H1 (cell line): ENCODE results near the gene GRM8.

Experiments used
- CHD1 ChIP-seq: IDR thresholded peaks from 2 replicates; pipeline ENCODE4 v1.6.1; 2012; ENCODE audit warnings: low read depth, low read length, improper control_type of control experiment
- EP300 ChIP-seq, 2 experiments: IDR thresholded peaks; 1 replicate in 1 of 2; 2 replicates in 1 of 2; pipeline ENCODE4 v1.6.1; 2011 to 2012; ENCODE audit warnings: low read depth in 2 of 2, low read length in 2 of 2, mild to moderate bottlenecking in 2 of 2, borderline replicate concordance in 1 of 2, inconsistent platforms in 1 of 2, moderate library complexity in 1 of 2
- GTF2F1 ChIP-seq: IDR thresholded peaks from 2 replicates; pipeline ENCODE4 v1.6.1; 2012; ENCODE audit warnings: low read depth, low read length, improper control_type of control experiment, borderline replicate concordance
- KDM1A ChIP-seq: fragments of 200-600, 300-600 bp; sonication (generic); IDR thresholded peaks from 2 replicates; pipeline ENCODE4 v1.7.1; 2016; ENCODE audit warnings: mild to moderate bottlenecking, low read length, borderline replicate concordance
- POLR2A ChIP-seq, 2 experiments: IDR thresholded peaks; 1 replicate in 1 of 2; 2 replicates in 1 of 2; pipeline ENCODE4 v1.6.1; 2011; ENCODE audit warnings: low read depth in 2 of 2, low read length in 2 of 2, mild to moderate bottlenecking in 2 of 2; ENCODE audit errors: control extremely low read depth in 1 of 2
- SAP30 ChIP-seq: fragments of 300-600 bp; sonication (generic); IDR thresholded peaks from 2 replicates; pipeline ENCODE4 v1.7.1; 2012; ENCODE audit warnings: low read length, moderate library complexity, mild to moderate bottlenecking, inconsistent platforms; ENCODE audit not compliant: insufficient read depth, insufficient replicate concordance
- SRF ChIP-seq: IDR thresholded peaks from 2 replicates; pipeline ENCODE4 v1.6.1; 2011; ENCODE audit warnings: mild to moderate bottlenecking, low read depth, low read length, moderate library complexity
- ZNF274 ChIP-seq: IDR thresholded peaks from 2 replicates; pipeline ENCODE4 v1.7.0; 2012; ENCODE audit warnings: low read length, borderline replicate concordance; ENCODE audit errors: extremely low read depth
- TF ChIP-seq, protein P1 (sequence below), 3 experiments: IDR thresholded peaks; 1 replicate in 2 of 3; 2 replicates in 1 of 3; pipeline versions ENCODE4 v1.5.1 to v1.6.1; 2011; ENCODE audit warnings: low read length in 3 of 3, mild to moderate bottlenecking in 3 of 3, inconsistent platforms in 2 of 3, low read depth in 1 of 3, moderate library complexity in 1 of 3; ENCODE audit not compliant: insufficient read depth in 1 of 3; ENCODE audit errors: control extremely low read depth in 1 of 3
- TF ChIP-seq, protein P2 (sequence below): IDR thresholded peaks from 2 replicates; pipeline ENCODE4 v1.6.1; 2012; ENCODE audit warnings: inconsistent platforms

DNA sequence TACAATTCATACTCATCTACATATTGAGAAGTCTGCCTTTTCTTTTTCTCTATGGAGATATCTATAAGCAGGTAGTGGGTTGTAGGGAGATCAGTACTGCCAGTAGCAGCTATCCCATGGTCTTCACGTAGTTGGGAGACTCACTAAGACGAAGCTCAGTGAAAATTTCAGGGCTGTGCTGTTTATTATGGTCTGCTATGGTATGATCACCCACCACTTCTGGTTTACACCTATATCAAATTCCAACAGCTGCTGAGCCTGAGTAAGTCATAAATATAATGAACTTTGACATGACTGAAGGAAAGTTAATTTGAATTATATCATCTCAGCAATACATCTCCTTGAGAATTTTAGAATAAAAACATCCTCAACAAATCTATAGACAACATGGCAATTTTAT lies 741.7 kb downstream of the GRM8 start:
- TF ChIP-seq, protein P1, sequence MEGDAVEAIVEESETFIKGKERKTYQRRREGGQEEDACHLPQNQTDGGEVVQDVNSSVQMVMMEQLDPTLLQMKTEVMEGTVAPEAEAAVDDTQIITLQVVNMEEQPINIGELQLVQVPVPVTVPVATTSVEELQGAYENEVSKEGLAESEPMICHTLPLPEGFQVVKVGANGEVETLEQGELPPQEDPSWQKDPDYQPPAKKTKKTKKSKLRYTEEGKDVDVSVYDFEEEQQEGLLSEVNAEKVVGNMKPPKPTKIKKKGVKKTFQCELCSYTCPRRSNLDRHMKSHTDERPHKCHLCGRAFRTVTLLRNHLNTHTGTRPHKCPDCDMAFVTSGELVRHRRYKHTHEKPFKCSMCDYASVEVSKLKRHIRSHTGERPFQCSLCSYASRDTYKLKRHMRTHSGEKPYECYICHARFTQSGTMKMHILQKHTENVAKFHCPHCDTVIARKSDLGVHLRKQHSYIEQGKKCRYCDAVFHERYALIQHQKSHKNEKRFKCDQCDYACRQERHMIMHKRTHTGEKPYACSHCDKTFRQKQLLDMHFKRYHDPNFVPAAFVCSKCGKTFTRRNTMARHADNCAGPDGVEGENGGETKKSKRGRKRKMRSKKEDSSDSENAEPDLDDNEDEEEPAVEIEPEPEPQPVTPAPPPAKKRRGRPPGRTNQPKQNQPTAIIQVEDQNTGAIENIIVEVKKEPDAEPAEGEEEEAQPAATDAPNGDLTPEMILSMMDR (IDR thresholded peaks at IDR 0.05; ENCODE audit: control extremely low read depth in 1 of 3, insufficient read depth in 1 of 3, low read depth in 1 of 3, low read length in 3 of 3) = no peak
- TF ChIP-seq, protein P2, sequence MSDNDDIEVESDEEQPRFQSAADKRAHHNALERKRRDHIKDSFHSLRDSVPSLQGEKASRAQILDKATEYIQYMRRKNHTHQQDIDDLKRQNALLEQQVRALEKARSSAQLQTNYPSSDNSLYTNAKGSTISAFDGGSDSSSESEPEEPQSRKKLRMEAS = no peak
- no peak for TF ChIP-seq POLR2A (IDR thresholded peaks at IDR 0.05; ENCODE audit: control extremely low read depth in 1 of 2, low read depth in 2 of 2, low read length in 2 of 2)
- no peak for TF ChIP-seq ZNF274
- TF ChIP-seq SAP30 = no peak
- TF ChIP-seq KDM1A = no peak
- no peak for TF ChIP-seq CHD1
- no peak for TF ChIP-seq EP300 (IDR thresholded peaks at IDR 0.05; ENCODE audit: borderline replicate concordance in 1 of 2, low read depth in 2 of 2, low read length in 2 of 2)
- no peak for TF ChIP-seq GTF2F1
- TF ChIP-seq SRF = no peak
